EH (cell line): ENCODE results near the gene CCDC28A.

Experiments used
- DNase-seq: peaks from one replicate; pipeline ENCODE4 v3.0.0-alpha.2; 2015; ENCODE audit warnings: low read depth

CCDC28A gene

GRCh38 chr6:138795809-138796603 lies 22.4 kb downstream of the CCDC28A start, which contains the start of gene ECT2L:
ECT2L (plus strand) TSS chr6:138796087; CDS start chr6:138813275, 17,188 bp downstream.
- DNase-seq: peak; percentile 30

GRCh38 chr6:138796771-138797170 lies 23.2 kb downstream of the CCDC28A start:
- no peak for DNase-seq

GRCh38 chr6:138797806-138798446 lies 24.4 kb downstream of the CCDC28A start:
- no peak for DNase-seq

- peak; percentile 14 for DNase-seq
Observed at GRCh38 chr6:138800377-138801150, 27.0 kb downstream of the CCDC28A start.

- no peak for DNase-seq
Observed at GRCh38 chr6:138803331-138803730, 29.8 kb downstream of the CCDC28A start.

GRCh38 chr6:138803861-138804260 lies 30.3 kb downstream of the CCDC28A start:
- peak; percentile 36 for DNase-seq

GRCh38 chr6:138805016-138805765 lies 31.6 kb downstream of the CCDC28A start:
- DNase-seq: peak; percentile 27

- DNase-seq: no peak
Observed at GRCh38 chr6:138806889-138807288, 33.3 kb downstream of the CCDC28A start.

- no peak for DNase-seq
Observed at GRCh38 chr6:138809677-138810076, 36.1 kb downstream of the CCDC28A start.

GRCh38 chr6:138811866-138812265 lies 38.3 kb downstream of the CCDC28A start:
- peak; percentile 6 for DNase-seq

GRCh38 chr6:138814179-138814834 lies 40.7 kb downstream of the CCDC28A start:
- DNase-seq: no peak

- DNase-seq: no peak
Observed at GRCh38 chr6:138815221-138815620, 41.7 kb downstream of the CCDC28A start.

GRCh38 chr6:138815797-138816528 lies 42.4 kb downstream of the CCDC28A start:
- peak; percentile 74 for DNase-seq

- peak; percentile 91 for DNase-seq
Observed at GRCh38 chr6:138817799-138818198, 44.2 kb downstream of the CCDC28A start.

GRCh38 chr6:138818496-138819194 lies 45.1 kb downstream of the CCDC28A start:
- no peak for DNase-seq

GRCh38 chr6:138821519-138821918 lies 48.0 kb downstream of the CCDC28A start:
- no peak for DNase-seq

GRCh38 chr6:138824482-138825144 lies 51.0 kb downstream of the CCDC28A start:
- DNase-seq: peak; percentile 7

- no peak for DNase-seq
Observed at GRCh38 chr6:138830248-138830647, 56.7 kb downstream of the CCDC28A start.

GRCh38 chr6:138832182-138832581 lies 58.6 kb downstream of the CCDC28A start:
- no peak for DNase-seq
